ENCODE data around the gene HEG1.

DNA sequence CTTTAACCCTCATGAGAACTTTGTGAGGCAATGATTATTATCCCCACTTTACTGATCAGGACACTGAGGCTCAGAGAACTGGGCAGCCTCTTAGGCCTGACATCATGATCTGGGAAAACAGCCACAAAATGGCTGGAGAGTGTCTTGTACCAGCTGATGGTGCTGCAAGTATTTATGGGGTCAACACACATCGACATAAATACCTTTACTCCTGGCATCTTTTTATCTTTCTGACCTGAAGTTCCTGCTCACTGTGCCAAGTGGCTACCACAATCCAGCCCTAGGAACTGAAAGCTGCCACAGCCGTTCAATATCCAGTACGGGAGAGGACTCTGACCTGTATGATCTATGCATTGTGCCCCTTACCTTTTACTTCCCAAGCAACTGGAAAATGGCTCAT, 92.0 kb downstream of the HEG1 start:
- TF ChIP-seq POLR2A (IDR thresholded peaks at IDR 0.05; ENCODE audit: low read depth) (no peak), POLR2AphosphoS5 (IDR thresholded peaks at IDR 0.05) (no peak), EP300 (IDR thresholded peaks at IDR 0.05) (no peak)
- TF ChIP-seq, protein P1, sequence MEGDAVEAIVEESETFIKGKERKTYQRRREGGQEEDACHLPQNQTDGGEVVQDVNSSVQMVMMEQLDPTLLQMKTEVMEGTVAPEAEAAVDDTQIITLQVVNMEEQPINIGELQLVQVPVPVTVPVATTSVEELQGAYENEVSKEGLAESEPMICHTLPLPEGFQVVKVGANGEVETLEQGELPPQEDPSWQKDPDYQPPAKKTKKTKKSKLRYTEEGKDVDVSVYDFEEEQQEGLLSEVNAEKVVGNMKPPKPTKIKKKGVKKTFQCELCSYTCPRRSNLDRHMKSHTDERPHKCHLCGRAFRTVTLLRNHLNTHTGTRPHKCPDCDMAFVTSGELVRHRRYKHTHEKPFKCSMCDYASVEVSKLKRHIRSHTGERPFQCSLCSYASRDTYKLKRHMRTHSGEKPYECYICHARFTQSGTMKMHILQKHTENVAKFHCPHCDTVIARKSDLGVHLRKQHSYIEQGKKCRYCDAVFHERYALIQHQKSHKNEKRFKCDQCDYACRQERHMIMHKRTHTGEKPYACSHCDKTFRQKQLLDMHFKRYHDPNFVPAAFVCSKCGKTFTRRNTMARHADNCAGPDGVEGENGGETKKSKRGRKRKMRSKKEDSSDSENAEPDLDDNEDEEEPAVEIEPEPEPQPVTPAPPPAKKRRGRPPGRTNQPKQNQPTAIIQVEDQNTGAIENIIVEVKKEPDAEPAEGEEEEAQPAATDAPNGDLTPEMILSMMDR (IDR thresholded peaks at IDR 0.05) = no peak
